Stimulated activated CD4-positive, alpha-beta T cell treated with anti-CD3 and anti-CD28 coated beads, Interleukin-4, amount 100 ng/mL, for 4 hours (primary cell): ENCODE data around the gene TNFRSF6B.

Experiments used
- DNase-seq, 2 experiments: peaks; one replicate each; pipeline ENCODE4 v3.0.0-alpha.2; 2020

The TNFRSF6B gene

DNA sequence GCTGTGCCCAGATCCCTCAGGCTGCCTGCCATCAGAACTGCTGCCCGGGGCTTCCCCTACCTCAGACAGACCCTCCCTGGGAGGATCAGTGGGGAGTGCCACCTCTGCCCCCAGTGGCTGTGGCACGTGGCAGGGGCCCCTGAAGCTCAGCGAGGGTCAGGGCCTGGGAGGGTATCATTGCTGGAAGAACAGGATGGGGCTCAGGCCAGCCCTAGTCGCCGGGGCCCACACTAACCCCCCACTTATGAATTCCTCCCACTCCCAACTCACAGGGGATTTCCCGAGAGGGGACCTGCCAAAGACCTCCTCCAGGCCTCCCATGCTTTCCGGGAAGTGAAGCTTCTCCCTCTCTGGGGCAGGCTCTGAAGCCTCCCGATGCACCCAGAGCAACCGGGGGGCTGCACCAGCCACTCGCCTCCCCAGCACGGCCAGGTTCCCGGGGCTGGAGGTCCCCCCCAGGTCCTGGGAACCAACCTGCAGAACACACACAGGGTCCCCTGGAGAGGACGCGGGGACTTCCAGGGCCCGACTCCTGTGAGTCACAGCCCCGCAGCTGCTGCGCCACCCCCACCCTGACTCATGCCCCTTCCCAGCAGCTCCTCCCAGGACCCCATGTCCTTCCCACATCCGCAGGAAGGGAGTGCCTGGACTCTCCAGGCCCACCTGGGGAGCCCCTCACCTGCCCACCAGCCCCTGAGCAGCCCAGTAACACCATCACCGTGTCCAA, 2.5 kb downstream of the TNFRSF6B start:
- peak; percentile 42 to 58 for DNase-seq

DNA sequence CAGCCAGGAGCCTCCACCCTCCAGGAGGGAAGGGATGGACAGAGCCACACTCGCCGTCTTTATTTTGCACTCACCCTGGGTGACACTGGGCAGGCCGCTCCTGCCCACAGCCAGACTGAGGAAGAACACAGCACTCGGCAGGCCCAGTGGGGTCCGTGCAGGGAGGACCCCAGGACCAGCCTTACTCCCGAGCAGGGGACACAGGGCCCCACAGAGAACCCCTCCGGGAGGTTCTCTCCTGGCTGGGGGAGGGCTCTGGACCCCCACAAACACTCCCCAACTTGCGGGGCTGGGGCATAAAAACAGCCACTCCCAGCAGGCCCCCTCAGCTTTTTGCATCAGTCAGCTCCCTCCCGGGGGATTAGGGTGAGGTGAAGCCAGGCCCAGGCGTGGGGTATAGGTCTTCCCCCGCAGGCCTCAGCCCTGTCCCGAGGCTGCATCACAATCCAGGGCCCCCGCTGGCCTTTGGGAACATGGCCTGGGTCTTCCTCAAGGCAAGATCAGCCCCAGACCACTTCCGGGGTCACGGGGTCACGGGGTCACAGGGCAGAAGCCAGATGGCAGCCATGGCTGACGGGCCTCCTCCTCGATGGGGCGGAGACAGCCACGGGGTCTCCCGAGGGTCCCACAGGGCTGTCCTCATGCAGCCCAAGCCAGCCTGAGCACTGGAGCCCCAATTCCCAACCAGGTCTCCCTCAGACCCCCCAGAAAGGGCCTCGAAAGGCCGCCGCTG, 3.2 kb downstream of the TNFRSF6B start:
- no peak for DNase-seq

DNA sequence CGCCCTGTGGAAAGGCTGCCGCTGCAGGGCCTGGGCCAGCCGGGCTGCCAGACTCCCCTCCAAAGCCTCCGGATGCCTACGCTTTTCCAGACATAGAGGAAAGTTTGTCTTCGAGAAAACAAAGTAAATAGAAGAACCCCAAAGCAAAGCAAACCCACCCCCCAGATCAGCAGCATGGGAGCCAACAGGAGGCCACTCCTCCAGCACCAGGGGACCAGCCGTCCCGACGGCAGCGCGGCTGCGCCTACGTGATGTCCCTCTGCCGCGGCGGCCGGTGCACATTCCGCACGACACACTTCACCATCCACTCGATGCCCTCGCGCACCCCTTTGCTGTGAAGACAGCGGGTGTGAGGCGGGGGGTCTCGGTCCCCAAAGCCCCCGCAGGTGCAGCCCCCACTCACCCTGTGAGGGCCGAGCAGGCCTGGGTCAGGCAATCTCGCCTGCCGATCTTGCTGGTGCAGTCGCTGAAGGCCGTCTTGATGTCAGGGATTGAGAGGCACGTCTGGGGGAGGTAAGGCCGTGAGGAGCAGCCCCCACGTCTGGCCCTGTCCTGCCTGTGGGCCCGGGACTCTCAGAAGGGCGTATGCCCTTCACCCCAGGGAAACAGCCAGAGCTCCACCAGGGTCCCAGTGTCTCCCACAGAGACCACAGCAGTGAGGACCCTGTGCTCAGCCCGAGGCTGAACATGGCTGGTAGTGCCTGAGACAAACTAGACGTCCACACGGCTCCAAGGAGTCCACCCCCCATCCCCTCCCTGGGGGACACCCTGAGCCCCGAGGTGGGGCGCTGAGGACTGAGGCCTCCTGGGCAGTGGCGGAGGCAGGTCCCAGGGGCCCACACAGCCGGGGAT, 4.0 kb downstream of the TNFRSF6B start:
- DNase-seq = no peak

DNA sequence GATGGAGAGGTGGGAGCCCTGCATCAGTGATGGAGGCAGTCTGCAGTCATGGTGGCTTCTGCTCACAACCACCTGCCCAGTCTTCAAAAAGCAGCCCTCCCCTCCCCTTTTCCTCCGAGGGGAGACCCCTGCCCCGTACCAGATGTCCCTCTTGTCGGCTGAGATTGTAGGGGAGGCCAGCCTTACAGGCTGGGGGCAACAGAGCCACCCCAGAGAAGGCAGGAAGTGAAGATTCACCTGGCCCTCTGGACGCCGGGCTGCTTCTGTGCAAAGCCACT, 4.5 kb downstream of the TNFRSF6B start:
- DNase-seq = no peak

DNA sequence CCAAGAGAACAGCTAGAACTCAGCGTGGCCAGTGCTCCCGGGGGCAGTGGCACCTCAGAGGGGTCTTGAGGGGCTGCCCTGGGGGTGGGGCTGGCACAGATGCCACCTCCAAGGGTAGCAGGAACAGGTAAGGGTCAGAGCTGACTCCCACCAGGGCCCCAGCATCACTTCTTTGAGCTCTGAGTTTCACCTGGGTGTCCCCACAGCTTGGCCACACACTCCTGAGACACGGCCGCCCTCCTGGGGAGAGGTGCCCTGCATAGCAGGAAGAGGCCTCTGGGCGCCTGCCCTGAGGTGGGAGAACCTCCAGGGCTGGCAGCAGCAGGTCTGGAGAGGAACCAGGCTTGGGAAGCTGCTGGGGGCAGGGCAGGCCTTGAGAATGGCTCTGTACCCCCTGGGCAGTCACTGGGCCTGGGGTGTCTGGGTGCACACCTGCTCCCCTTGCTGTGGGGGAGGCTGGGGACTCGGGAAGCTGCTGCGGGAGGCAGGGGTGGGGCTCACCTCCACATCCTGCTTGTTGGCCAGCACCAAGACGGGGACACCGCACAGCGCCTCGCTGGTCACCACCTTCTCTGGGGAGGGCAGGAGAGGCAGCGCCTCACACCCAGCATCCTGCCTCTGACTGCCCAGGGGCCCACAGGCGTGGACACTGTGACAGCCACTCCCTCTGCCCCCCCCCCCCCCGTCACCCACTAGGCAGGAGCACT, 5.0 kb downstream of the TNFRSF6B start:
- no peak for DNase-seq

DNA sequence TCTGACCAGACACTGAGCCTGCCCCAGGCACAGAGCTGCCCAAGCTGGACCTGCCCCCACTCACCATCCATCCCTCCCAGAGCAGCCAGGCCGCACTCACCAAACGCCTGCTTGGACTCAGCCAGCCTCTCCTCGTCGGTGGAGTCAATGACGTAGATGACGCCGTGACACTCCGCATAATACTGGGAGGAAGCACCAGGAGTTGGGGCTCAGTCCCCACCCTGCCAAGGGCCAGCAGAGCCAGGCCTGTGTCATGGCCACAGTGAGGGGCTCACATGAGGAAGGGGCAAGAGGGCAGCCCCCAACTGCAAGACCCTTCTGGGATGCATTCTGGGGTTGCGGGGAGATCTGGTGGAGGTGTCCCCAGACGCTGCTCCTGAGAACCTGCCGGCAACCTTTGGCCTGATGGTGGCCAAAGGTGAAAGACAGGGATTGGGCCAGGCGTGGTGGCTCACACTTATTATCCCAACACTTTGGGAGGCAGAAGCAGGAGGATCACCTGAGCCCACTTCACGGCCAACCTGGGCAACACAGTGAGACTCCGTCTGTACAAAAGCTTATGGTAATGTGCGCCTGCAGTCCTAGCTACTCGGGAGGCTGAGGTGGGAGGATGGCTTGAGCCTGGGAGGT, 5.7 kb downstream of the TNFRSF6B start:
- DNase-seq = no peak

DNA sequence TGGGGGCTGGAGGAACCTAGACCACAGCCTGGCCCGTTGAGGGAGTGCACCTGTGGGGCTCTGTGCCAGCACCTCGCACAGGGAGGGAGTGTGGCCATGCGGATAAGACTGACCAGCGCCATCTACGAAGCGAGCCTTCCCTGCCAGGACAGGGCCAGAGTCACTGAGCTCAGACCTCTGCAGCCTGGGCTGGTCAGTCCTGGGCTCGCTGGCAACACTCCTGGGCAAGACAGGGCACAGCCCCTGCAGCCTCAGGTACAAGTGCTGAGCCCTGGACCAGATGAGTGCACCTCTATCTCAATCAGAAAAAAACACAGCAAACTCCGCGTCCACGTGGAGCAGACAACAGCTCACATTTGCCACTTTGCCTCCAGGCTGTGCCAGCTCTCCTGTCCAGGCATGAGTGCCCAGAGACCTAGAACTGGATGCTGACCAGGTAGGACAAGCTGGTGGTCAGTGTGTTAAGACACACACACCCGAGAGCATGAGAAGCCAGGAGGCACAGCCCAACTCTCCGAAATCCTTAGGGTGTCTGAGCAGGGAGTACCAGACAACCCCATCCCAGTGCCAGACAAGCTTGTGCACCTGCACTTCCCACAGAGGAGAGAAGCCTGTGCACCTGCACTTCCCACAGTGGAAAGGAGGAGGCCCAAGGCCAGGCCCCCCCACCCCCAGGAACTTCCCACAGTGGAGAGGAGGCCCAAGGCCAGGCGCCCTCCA, 6.5 kb downstream of the TNFRSF6B start:
- DNase-seq = no peak

DNA sequence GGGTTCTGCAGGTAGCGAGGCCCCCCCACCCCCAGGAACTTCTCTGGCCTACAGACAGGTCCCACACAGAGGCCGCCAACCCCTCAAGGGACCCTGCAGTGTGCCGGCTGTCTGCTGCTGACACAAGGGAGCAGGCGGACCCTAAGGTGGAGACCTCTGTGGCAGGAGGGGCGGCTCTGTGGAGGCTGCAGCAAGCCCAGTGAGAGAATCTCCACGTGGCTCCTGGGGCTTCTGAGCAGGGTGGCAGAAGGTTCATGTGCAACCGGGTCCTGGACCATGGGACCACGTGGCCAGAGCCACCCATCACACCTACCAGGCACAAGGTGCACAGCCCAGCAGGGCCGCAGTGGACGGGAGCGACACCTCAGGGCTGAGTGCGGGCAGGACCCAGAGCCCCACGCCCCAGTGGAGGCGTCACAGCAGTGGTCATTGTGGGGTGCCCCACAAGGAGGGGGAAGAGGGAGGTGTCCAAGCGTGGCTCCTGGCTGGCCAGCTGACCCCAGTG, 7.1 kb downstream of the TNFRSF6B start:
- DNase-seq = no peak

DNA sequence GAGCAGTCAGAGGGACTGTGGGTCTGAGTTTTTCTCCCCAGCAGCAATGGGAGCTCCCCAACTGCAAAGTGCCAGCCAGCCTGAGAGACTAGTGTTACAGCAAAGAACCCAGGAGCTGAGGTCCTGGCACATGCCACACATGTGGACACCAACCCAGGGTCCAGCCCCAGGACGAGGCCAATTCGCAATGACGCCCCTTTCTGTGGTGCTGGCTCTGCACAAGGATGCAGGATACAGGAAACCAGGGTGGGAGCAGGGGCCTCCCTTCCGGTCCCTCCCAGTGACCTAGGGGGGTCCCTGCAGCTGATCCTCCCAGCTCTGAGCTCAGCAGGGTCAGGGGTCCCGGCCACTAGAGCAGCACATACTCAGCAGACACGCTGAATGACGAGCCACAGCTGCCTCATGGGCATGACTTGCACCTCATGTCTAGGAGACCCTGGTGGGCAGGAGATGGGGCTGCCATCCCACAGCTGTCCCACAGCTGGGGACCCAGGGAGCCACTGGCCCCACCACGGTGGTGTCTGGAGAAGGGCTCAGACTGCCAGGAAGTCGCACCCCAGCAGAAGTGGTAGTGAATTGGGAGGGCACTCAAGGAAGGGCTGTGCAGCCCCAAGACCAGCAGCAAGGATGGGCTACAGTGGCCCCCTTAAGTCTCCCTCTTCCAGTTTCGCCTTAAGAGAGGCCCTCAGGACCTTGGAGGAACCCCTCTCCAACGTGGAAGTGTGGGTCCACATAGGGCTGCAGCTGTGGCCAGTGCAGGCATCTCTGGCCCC, 7.7 kb downstream of the TNFRSF6B start:
- no peak for DNase-seq

DNA sequence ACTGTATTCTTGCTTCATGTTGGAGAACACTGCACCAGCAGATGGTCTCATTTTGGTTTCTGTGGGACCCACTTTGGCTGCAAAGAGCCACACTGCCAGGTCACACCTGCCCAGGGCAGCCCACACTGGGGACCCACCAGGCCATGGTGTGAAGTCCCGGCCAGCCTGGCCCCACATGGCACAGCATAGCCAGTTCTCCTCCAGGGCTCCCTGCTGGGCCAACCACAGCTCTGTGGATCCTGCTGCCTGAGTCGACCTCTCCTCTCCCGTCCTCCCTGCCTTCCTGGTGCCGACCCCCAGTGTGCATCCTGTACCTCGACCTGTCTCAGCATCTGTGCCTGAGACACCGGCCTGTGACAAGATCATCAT, 8.3 kb downstream of the TNFRSF6B start:
- DNase-seq = no peak

DNA sequence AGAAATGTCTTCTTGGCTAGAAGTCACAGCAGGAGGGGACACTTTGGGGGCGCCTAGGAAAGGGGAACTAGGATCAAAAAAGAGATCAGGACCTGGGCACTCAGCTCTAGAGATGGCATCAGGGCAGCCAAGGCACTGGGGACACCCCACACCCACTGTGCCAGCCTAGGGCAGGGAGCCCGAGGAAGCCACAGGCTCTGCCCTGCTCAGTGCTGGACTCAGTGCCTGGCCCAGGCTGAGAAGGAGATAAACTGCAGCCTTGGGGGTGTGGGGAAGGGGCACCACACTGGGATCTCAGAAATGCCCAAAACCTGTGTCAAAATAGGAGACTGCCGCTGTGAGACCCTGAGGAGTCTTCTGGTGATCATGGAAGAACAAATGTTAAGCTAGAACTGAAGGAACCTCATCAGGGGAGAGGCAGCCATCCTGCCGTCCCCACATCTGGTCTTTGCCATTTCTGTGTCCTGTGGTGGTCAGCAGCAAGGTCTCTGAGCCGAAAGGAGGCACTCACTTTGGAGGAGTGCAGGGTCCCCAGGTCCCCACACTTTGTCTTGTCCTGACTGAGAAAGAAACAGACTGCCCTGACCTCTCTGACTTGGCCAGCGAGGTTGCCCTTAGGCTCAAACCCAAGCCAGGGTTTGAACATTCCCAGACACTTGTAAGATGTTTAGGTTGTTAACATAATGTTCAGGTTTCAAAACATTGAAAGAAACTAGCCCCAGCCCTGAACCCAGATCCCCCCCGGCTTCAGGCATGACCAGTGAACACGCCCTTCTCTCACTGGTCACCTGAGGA, 9.0 kb downstream of the TNFRSF6B start:
- DNase-seq = no peak

DNA sequence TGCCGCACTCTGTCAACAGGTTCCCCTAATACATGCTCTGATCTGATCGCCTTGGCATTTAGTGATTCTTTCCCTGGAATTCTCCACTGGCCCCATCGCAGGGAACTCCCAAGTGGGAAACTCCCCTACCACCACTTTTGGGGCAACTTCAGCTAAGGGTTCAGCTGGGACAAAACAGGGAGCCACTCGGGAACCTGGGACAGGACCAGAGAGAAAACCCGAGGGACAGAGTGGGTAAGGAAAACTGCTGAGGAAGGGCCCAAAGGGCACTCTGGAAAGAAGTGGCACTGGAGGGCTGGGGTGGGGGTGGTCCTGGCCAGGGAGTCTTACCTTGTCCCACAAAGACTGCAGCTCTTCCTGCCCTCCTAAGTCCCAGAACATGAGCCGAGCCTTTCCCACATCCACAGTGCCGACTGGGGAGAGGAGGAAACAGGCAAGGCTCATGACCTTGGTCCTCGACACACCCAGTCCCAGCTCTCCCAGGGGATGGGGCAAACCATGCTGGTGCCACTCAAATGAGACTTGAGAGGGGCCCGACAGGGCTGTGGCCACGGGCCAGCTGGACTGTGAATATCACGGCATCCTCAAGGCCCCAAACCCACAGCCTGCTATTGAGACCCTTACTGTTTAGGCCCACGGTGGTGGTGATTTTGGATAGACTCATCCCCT, 9.7 kb downstream of the TNFRSF6B start:
- no peak for DNase-seq

DNA sequence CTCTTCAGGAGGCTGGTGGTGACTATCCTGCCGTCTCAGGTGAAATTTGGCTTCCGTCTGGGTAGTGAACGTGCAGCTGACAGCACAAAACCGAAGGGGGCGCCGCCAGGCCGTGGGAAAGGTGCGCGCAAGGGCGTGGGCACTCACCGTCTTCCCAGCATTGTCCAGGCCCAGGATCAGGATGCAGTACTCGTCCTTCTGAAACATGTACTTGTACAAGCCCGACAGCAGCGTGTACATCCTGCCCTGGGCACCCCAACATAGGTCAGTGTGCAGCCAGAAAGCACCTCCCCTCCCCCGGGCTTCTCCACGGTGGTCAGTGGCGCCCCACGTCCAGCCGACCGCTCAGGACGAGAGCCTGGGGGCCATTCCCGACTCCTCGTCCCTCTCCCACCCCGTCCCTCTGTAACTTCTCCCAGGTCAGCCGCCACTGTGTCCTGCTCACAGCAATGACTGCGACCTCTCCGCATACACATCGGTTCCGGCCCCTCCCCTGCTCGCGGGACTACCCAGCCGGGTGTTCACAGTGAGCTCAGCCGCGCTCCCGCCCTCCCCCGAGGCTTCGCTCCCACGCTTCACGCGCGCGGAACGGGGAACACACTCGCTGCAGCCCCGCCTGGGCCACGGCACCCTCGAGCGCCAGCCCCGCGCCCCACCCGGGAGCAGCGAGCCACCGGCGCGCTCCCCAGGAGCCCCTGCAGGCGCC, 10.6 kb downstream of the TNFRSF6B start:
- peak; percentile 60 to 78 for DNase-seq

DNA sequence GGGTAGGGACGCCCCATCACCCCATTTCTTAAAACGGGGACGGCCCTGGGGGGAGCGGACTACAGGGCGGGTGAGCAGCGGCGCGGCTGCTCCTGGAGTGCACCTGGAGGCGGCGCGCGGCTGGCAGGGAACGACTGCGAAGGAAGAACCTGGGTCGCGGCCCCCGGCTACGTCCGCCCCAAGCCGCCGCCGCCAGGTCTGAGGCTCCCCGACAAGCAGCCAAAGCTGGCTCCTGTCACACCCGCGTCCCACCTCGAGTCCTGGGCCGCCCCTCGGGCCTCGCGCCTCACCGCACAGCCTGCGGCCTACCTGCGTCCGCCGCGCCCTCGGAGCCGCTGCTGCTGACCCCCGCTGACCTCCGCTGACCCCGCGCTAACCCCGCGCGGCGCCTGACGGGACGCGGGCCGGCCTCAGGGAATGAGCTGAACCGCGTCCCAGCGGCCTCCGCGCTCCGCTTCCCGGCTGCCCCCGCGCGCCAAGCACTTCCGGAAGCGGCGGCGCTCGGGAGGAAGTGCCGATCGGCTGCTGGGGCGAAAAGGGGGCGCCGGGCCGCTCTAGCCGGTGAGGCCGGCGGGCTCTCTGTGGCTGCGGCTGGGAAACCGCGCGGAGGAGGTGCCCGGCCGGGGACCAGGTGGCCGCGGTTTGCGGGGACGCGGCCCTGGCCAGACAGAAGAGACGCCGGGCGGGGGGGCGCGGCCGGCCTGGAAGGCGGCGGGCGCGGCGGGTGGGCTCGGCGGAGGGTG, 11.3 kb downstream of the TNFRSF6B start, which contains the start of the genes ARFRP1 and ZGPAT:
ARFRP1 (minus strand) TSS at position 419 of the 743 bp plus-strand sequence. CDS start 885 bp downstream, outside the sequence.
ZGPAT (plus strand) TSS at position 482 of the 743 bp plus-strand sequence. CDS start 542 bp downstream, outside the sequence.
- peak; percentile 87 for DNase-seq

DNA sequence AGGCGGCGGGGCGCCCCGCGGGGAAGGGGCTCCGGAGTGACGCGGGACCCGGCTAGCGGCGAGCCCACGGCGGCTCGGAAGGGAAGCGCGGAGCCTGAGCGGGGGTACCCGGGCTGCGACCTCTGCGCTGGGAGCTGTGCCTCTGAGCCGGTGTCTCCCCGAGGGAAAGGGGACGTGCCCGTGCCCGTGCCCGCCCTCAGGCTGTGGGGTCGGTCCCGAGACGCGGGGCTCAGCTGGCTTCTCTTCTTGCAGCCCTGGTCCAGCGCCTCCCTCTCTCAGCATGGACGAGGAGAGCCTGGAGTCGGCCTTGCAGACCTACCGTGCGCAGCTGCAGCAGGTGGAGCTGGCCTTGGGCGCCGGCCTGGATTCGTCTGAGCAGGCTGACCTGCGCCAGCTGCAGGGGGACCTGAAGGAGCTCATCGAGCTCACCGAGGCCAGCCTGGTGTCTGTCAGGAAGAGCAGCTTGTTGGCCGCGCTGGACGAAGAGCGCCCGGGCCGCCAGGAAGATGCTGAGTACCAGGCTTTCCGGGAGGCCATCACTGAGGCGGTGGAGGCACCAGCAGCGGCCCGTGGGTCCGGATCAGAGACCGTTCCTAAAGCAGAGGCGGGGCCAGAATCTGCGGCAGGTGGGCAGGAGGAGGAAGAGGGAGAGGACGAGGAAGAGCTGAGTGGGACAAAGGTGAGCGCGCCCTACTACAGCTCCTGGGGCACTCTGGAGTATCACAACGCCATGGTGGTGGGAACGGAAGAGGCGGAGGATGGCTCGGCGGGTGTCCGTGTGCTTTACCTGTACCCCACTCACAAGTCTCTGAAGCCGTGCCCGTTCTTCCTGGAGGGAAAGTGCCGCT, 12.1 kb downstream of the TNFRSF6B start:
- no peak for DNase-seq

DNA sequence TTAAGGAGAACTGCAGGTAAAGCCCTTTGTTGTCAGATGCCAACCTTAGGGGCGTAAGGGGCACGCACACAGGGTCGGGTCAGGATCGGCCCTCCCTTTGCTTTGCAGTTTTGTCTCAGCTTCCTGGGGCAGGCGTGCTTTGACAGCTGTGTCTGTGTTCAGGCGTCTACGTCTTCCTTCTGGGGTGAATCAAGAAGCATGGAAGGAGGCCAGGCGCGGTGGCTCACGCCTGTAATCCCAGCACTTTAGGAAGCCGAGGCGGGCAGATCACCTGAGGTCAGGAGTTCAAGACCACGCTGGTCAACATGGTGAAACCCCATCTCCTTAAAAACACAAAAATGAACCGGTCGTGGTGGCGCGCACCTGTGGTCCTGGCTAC, 12.7 kb downstream of the TNFRSF6B start:
- no peak for DNase-seq

DNA sequence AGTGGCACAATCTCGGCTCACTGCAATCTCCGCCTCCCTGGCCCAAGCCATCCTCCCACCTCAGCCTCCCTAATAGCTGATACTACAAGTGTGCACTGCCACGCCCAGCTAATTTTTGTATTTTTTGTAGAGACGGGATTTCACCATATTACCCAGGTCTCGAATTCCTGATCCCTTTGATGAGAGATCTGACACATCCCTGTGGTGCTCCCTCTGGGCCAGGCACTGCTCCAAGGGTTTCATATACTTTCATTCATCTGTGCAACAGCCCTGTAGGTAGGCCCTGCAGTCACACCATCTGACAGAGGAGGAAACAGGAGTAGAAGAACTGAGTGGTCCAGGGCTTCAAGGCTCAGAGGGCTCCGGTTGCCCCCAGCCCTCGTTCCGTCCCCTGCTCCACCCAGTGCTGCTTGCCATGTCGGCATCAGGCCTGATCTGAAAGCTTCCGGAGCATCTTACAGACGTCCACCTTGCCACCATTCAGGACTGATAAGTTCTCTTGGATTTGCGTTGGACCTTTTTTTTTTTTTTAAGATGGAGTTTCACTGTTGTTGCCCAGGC, 14.7 kb downstream of the TNFRSF6B start:
- no peak for DNase-seq
